ENCODE data around the gene SLC7A7.

DNA sequence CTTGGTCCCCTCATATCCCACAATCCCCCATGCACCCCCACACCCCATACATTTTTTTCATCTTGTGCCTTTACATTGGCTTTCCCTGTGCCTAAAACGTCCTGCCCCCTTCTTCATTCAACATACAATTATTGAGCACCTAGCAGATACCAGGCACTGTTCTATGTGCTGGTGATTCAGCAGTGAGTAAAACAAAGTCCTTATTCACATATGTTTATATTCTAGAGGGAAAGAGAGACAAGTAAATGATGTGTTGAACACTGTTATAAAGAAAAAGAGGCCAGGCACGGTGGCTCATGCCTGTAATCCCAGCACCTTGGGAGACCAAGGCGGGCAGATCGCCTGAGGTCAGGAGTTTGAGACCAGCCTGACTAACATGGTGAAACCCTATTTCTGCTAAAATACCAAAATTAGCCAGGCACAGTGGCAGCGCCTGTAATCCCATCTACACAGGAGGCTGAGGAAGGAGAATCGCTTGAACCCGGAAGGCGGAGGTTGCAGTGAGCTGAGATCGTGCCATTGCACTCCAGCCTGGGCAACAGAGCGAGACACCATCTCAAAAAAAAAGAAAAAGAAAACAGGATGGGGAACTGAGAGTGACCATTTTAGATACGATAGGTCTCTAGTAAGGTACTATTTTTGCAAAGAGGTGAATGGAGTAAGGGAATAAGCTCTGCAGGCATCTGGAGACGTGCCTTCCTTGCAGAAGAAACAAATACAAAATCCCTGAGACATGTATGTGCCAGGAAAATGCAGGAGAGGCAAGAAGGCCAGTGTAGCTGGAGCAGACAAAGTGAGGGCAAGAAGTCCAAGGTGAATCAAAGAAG, 12.2 kb downstream of the SLC7A7 start:
- TF ChIP-seq FOXA1 (IDR thresholded peaks at IDR 0.05) (no peak), EGR1 (IDR thresholded peaks at IDR 0.05; ENCODE audit: low read depth in 2 of 2) (no peak)
- TF ChIP-seq, protein P1, sequence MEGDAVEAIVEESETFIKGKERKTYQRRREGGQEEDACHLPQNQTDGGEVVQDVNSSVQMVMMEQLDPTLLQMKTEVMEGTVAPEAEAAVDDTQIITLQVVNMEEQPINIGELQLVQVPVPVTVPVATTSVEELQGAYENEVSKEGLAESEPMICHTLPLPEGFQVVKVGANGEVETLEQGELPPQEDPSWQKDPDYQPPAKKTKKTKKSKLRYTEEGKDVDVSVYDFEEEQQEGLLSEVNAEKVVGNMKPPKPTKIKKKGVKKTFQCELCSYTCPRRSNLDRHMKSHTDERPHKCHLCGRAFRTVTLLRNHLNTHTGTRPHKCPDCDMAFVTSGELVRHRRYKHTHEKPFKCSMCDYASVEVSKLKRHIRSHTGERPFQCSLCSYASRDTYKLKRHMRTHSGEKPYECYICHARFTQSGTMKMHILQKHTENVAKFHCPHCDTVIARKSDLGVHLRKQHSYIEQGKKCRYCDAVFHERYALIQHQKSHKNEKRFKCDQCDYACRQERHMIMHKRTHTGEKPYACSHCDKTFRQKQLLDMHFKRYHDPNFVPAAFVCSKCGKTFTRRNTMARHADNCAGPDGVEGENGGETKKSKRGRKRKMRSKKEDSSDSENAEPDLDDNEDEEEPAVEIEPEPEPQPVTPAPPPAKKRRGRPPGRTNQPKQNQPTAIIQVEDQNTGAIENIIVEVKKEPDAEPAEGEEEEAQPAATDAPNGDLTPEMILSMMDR (IDR thresholded peaks at IDR 0.05; ENCODE audit: low read depth, low read length, missing input control) = no peak
- TF ChIP-seq, protein P2, sequence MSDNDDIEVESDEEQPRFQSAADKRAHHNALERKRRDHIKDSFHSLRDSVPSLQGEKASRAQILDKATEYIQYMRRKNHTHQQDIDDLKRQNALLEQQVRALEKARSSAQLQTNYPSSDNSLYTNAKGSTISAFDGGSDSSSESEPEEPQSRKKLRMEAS (IDR thresholded peaks at IDR 0.05) = no peak
- TF ChIP-seq, protein P3, sequence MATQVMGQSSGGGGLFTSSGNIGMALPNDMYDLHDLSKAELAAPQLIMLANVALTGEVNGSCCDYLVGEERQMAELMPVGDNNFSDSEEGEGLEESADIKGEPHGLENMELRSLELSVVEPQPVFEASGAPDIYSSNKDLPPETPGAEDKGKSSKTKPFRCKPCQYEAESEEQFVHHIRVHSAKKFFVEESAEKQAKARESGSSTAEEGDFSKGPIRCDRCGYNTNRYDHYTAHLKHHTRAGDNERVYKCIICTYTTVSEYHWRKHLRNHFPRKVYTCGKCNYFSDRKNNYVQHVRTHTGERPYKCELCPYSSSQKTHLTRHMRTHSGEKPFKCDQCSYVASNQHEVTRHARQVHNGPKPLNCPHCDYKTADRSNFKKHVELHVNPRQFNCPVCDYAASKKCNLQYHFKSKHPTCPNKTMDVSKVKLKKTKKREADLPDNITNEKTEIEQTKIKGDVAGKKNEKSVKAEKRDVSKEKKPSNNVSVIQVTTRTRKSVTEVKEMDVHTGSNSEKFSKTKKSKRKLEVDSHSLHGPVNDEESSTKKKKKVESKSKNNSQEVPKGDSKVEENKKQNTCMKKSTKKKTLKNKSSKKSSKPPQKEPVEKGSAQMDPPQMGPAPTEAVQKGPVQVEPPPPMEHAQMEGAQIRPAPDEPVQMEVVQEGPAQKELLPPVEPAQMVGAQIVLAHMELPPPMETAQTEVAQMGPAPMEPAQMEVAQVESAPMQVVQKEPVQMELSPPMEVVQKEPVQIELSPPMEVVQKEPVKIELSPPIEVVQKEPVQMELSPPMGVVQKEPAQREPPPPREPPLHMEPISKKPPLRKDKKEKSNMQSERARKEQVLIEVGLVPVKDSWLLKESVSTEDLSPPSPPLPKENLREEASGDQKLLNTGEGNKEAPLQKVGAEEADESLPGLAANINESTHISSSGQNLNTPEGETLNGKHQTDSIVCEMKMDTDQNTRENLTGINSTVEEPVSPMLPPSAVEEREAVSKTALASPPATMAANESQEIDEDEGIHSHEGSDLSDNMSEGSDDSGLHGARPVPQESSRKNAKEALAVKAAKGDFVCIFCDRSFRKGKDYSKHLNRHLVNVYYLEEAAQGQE (IDR thresholded peaks at IDR 0.05) = no peak
- TF ChIP-seq, protein P4, sequence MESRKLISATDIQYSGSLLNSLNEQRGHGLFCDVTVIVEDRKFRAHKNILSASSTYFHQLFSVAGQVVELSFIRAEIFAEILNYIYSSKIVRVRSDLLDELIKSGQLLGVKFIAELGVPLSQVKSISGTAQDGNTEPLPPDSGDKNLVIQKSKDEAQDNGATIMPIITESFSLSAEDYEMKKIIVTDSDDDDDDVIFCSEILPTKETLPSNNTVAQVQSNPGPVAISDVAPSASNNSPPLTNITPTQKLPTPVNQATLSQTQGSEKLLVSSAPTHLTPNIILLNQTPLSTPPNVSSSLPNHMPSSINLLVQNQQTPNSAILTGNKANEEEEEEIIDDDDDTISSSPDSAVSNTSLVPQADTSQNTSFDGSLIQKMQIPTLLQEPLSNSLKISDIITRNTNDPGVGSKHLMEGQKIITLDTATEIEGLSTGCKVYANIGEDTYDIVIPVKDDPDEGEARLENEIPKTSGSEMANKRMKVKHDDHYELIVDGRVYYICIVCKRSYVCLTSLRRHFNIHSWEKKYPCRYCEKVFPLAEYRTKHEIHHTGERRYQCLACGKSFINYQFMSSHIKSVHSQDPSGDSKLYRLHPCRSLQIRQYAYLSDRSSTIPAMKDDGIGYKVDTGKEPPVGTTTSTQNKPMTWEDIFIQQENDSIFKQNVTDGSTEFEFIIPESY (IDR thresholded peaks at IDR 0.05) = no peak

Measured in liver (tissue), 3 donors.